Measurements from ENCODE around the gene NCKAP5. TPM values are rescaled to one million over a fixed set of nuclear protein-coding genes. Genes with fewer than 3 reads are reported as not detected.

The NCKAP5 gene
- total and polyA plus RNA-seq, 7 donors = 0.03 to 1.2 (median 0.22) TPM

GRCh38 chr2:133346654-133347053 lies 221.6 kb downstream of the NCKAP5 start:
- WGBS, 3 donors = 77 to 83% (median 82%) methylated on average over 4 of the region's 4 CpGs
- H3K4me3 ChIP-seq = no peak overlapping the region
- intact Hi-C loops (cut with DNase I) = no loop called here

GRCh38 chr2:133345638-133346037 lies 222.6 kb downstream of the NCKAP5 start:
- Histone ChIP-seq H3K27me3 (ENCODE audit: insufficient read depth in 3 of 3, low read length in 2 of 3) (no peaks in the 10 kb centered on the region), H3K9me3 (no peaks in the 10 kb centered on the region), H3K4me1 (no peaks in the 10 kb centered on the region), H3K4me3 (no peak overlapping the region), H3K27ac (no peak overlapping the region), H3K36me3 (ENCODE audit: insufficient read depth in 1 of 2, low read depth in 1 of 2) (no peaks in the 10 kb centered on the region)
- intact Hi-C loops (cut with DNase I) = no loop called here
- no peak for TF ChIP-seq CTCF (IDR thresholded peaks at IDR 0.05)
- ATAC-seq (no peak), DNase-seq (no peak)
- WGBS, 3 donors = 80 to 96% (median 93%) methylated on average over 1 of the region's 1 CpG

More at GRCh38 chr2:133346654-133347053, 221.6 kb downstream of the NCKAP5 start:
- H3K4me1 ChIP-seq = no peaks in the 10 kb centered on the region
- no peaks in the 10 kb centered on the region for H3K36me3 ChIP-seq (ENCODE audit: insufficient read depth in 1 of 2, low read depth in 1 of 2)
- no peak overlapping the region for H3K27ac ChIP-seq
- TF ChIP-seq CTCF (IDR thresholded peaks at IDR 0.05) = no peak
- no peaks in the 10 kb centered on the region for H3K27me3 ChIP-seq (ENCODE audit: insufficient read depth in 3 of 3, low read length in 2 of 3)
- DNase-seq = no peak
- H3K9me3 ChIP-seq = no peaks in the 10 kb centered on the region
- ATAC-seq = no peak

DNA sequence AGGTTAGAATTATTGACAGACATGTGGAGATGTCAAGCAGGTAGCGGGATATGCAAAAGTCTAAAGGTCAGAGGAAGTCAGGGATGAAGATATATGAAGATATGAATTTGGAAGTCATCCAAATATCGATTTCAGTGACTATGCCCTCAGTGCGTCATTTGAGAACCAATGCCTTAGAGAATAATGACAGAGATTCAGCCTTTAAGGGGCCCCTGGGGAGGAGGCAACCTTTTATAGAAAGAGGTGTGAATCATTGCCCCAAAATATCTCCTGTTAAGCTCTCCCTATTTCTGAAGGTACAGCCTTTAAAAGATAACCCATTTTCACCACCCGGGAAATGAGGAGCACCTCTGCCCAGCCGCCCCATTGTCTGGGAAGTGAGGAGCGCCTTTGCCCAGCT lies 223.4 kb downstream of the NCKAP5 start:
- no peaks in the 10 kb centered on the region for H3K27me3 ChIP-seq (ENCODE audit: insufficient read depth in 3 of 3, low read length in 2 of 3)
- DNase-seq (no peak), ATAC-seq (no peak)
- H3K9me3 ChIP-seq = no peaks in the 10 kb centered on the region
- 85 to 89% (median 87%) methylated on average over 6 of the region's 6 CpGs for WGBS, 3 donors
- H3K36me3 ChIP-seq (ENCODE audit: insufficient read depth in 1 of 2, low read depth in 1 of 2) = no peaks in the 10 kb centered on the region
- H3K4me1 ChIP-seq = no peaks in the 10 kb centered on the region
- no peak overlapping the region for H3K27ac ChIP-seq
- intact Hi-C loops (cut with DNase I) = no loop called here
- no peak for TF ChIP-seq CTCF (IDR thresholded peaks at IDR 0.05)
- H3K4me3 ChIP-seq = no peak overlapping the region

DNA sequence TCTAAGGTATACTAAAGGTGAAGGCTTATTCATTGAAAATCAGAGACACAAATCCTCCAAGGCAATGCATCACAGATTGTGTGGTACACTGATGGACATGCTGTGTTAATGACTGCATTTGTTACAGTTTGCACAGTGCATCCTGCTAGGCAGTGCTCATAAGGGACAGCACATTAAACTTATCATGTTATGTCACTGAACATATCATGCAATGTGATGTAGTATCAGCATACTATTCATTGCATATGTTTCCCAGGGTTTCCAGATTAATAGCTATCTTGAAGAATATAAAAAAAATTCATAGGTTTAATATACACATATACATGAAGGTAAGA lies 225.3 kb downstream of the NCKAP5 start:
- TF ChIP-seq CTCF (IDR thresholded peaks at IDR 0.05) = no peak
- no peaks in the 10 kb centered on the region for H3K27me3 ChIP-seq (ENCODE audit: insufficient read depth in 3 of 3, low read length in 2 of 3)
- H3K36me3 ChIP-seq (ENCODE audit: insufficient read depth in 1 of 2, low read depth in 1 of 2) = no peaks in the 10 kb centered on the region
- no peak for ATAC-seq
- intact Hi-C loops (cut with DNase I) = no loop called here
- H3K27ac ChIP-seq = no peak overlapping the region
- H3K4me1 ChIP-seq = no peaks in the 10 kb centered on the region
- no peaks in the 10 kb centered on the region for H3K9me3 ChIP-seq
- H3K4me3 ChIP-seq = no peak overlapping the region
- no peak for DNase-seq

- Histone ChIP-seq H3K4me1 (no peaks in the 10 kb centered on the region), H3K36me3 (ENCODE audit: insufficient read depth in 1 of 2, low read depth in 1 of 2) (no peaks in the 10 kb centered on the region), H3K27ac (no peak overlapping the region), H3K27me3 (ENCODE audit: insufficient read depth in 3 of 3, low read length in 2 of 3) (no peaks in the 10 kb centered on the region), H3K9me3 (no peaks in the 10 kb centered on the region), H3K4me3 (no peak overlapping the region)
- 79 to 84% (median 84%) methylated on average over 2 of the region's 2 CpGs for whole genome bisulfite sequencing, 3 donors
- DNase-seq (no peak), ATAC-seq (no peak)
- intact Hi-C loops (cut with DNase I) = no loop called here
- no peak for TF ChIP-seq CTCF (IDR thresholded peaks at IDR 0.05)
These were observed 225.8 kb downstream of the NCKAP5 start for GRCh38 chr2:133342286-133343017.
